Measurements from ENCODE around the gene C16orf89.

Gene C16orf89

GRCh38 chr16:5031601-5032000 is 34.2 kb downstream of the C16orf89 start:
- H3K27ac Mint-ChIP-seq = no peak overlapping the region
- peak overlapping the region; percentile 46 for H3K4me3 Mint-ChIP-seq
- H3K36me3 Mint-ChIP-seq = no peaks in the 10 kb centered on the region
- H3K27me3 Mint-ChIP-seq = no peaks in the 10 kb centered on the region
- peaks cover 19% of the 10 kb centered on the region for H3K4me1 Mint-ChIP-seq (ENCODE audit: low read depth)
- no peaks in the 10 kb centered on the region for H3K9me3 Mint-ChIP-seq (ENCODE audit: low read depth)

GRCh38 chr16:5030251-5030870 is 35.4 kb downstream of the C16orf89 start:
- Mint-ChIP-seq H3K4me3 (no peak overlapping the region), H3K36me3 (no peaks in the 10 kb centered on the region), H3K4me1 (ENCODE audit: low read depth) (peaks cover 19% of the 10 kb centered on the region), H3K27ac (no peak overlapping the region), H3K27me3 (no peaks in the 10 kb centered on the region), H3K9me3 (ENCODE audit: low read depth) (no peaks in the 10 kb centered on the region)

GRCh38 chr16:5028950-5029475 is 36.7 kb downstream of the C16orf89 start:
- Mint-ChIP-seq H3K9me3 (ENCODE audit: low read depth) (no peaks in the 10 kb centered on the region), H3K36me3 (no peaks in the 10 kb centered on the region), H3K4me1 (ENCODE audit: low read depth) (peaks cover 12% of the 10 kb centered on the region), H3K27me3 (no peaks in the 10 kb centered on the region), H3K27ac (no peak overlapping the region), H3K4me3 (no peak overlapping the region)

- H3K27me3 Mint-ChIP-seq = no peaks in the 10 kb centered on the region
- H3K27ac Mint-ChIP-seq = no peak overlapping the region
- H3K36me3 Mint-ChIP-seq = no peaks in the 10 kb centered on the region
- H3K4me1 Mint-ChIP-seq (ENCODE audit: low read depth) = peaks cover 7% of the 10 kb centered on the region
- no peaks in the 10 kb centered on the region for H3K9me3 Mint-ChIP-seq (ENCODE audit: low read depth)
- no peak overlapping the region for H3K4me3 Mint-ChIP-seq
Observed at GRCh38 chr16:5027575-5028235, 38.1 kb downstream of the C16orf89 start.

GRCh38 chr16:5027086-5027485 is 38.7 kb downstream of the C16orf89 start:
- H3K36me3 Mint-ChIP-seq = no peaks in the 10 kb centered on the region
- no peak overlapping the region for H3K4me3 Mint-ChIP-seq
- no peaks in the 10 kb centered on the region for H3K27me3 Mint-ChIP-seq
- H3K27ac Mint-ChIP-seq = no peak overlapping the region
- peaks cover 3% of the 10 kb centered on the region for H3K4me1 Mint-ChIP-seq (ENCODE audit: low read depth)
- H3K9me3 Mint-ChIP-seq (ENCODE audit: low read depth) = no peaks in the 10 kb centered on the region

- Mint-ChIP-seq H3K27me3 (no peaks in the 10 kb centered on the region), H3K4me1 (ENCODE audit: low read depth) (no peaks in the 10 kb centered on the region), H3K36me3 (no peaks in the 10 kb centered on the region), H3K9me3 (ENCODE audit: low read depth) (no peaks in the 10 kb centered on the region), H3K27ac (no peak overlapping the region), H3K4me3 (no peak overlapping the region)
Observed at GRCh38 chr16:5026664-5027063, 39.1 kb downstream of the C16orf89 start.

GRCh38 chr16:5025171-5025632 is 40.6 kb downstream of the C16orf89 start:
- H3K36me3 Mint-ChIP-seq = no peaks in the 10 kb centered on the region
- no peaks in the 10 kb centered on the region for H3K4me1 Mint-ChIP-seq (ENCODE audit: low read depth)
- H3K27me3 Mint-ChIP-seq = no peaks in the 10 kb centered on the region
- H3K4me3 Mint-ChIP-seq = no peak overlapping the region
- H3K27ac Mint-ChIP-seq = no peak overlapping the region
- no peaks in the 10 kb centered on the region for H3K9me3 Mint-ChIP-seq (ENCODE audit: low read depth)

- Mint-ChIP-seq H3K4me1 (ENCODE audit: low read depth) (no peaks in the 10 kb centered on the region), H3K27ac (no peak overlapping the region), H3K36me3 (no peaks in the 10 kb centered on the region), H3K9me3 (ENCODE audit: low read depth) (no peaks in the 10 kb centered on the region), H3K4me3 (no peak overlapping the region), H3K27me3 (peaks cover 2% of the 10 kb centered on the region)
Observed at GRCh38 chr16:5024632-5025031, 41.1 kb downstream of the C16orf89 start.

GRCh38 chr16:5022521-5022920 is 43.2 kb downstream of the C16orf89 start:
- Mint-ChIP-seq H3K9me3 (ENCODE audit: low read depth) (no peaks in the 10 kb centered on the region), H3K4me3 (no peak overlapping the region), H3K36me3 (no peaks in the 10 kb centered on the region), H3K27me3 (peaks cover 2% of the 10 kb centered on the region), H3K27ac (no peak overlapping the region), H3K4me1 (ENCODE audit: low read depth) (no peaks in the 10 kb centered on the region)

- Mint-ChIP-seq H3K27ac (no peak overlapping the region), H3K4me3 (no peak overlapping the region), H3K4me1 (ENCODE audit: low read depth) (no peaks in the 10 kb centered on the region), H3K9me3 (ENCODE audit: low read depth) (no peaks in the 10 kb centered on the region), H3K36me3 (no peaks in the 10 kb centered on the region), H3K27me3 (peaks cover 2% of the 10 kb centered on the region)
Observed at GRCh38 chr16:5020551-5020950, 45.2 kb downstream of the C16orf89 start.

- H3K36me3 Mint-ChIP-seq = no peaks in the 10 kb centered on the region
- H3K27ac Mint-ChIP-seq = no peak overlapping the region
- no peak overlapping the region for H3K4me3 Mint-ChIP-seq
- H3K9me3 Mint-ChIP-seq (ENCODE audit: low read depth) = no peaks in the 10 kb centered on the region
- H3K27me3 Mint-ChIP-seq = peaks cover 2% of the 10 kb centered on the region
- no peaks in the 10 kb centered on the region for H3K4me1 Mint-ChIP-seq (ENCODE audit: low read depth)
Observed at GRCh38 chr16:5019775-5020174, 46.0 kb downstream of the C16orf89 start.

- Mint-ChIP-seq H3K9me3 (ENCODE audit: low read depth) (no peaks in the 10 kb centered on the region), H3K4me3 (no peak overlapping the region), H3K4me1 (ENCODE audit: low read depth) (no peaks in the 10 kb centered on the region), H3K36me3 (no peaks in the 10 kb centered on the region), H3K27ac (no peak overlapping the region), H3K27me3 (peaks cover 2% of the 10 kb centered on the region)
Observed at GRCh38 chr16:5018793-5019192, 47.0 kb downstream of the C16orf89 start.

GRCh38 chr16:5017678-5017969 is 48.1 kb downstream of the C16orf89 start:
- no peaks in the 10 kb centered on the region for H3K36me3 Mint-ChIP-seq
- H3K4me1 Mint-ChIP-seq (ENCODE audit: low read depth) = no peaks in the 10 kb centered on the region
- no peak overlapping the region for H3K4me3 Mint-ChIP-seq
- no peak overlapping the region for H3K27ac Mint-ChIP-seq
- H3K27me3 Mint-ChIP-seq = peaks cover 2% of the 10 kb centered on the region
- H3K9me3 Mint-ChIP-seq (ENCODE audit: low read depth) = no peaks in the 10 kb centered on the region

GRCh38 chr16:5016967-5017677 is 48.6 kb downstream of the C16orf89 start:
- no peak overlapping the region for H3K4me3 Mint-ChIP-seq
- H3K9me3 Mint-ChIP-seq (ENCODE audit: low read depth) = no peaks in the 10 kb centered on the region
- H3K27me3 Mint-ChIP-seq = peaks cover 2% of the 10 kb centered on the region
- H3K4me1 Mint-ChIP-seq (ENCODE audit: low read depth) = no peaks in the 10 kb centered on the region
- H3K36me3 Mint-ChIP-seq = no peaks in the 10 kb centered on the region
- H3K27ac Mint-ChIP-seq = no peak overlapping the region

- Mint-ChIP-seq H3K27me3 (peaks cover 2% of the 10 kb centered on the region), H3K27ac (no peak overlapping the region), H3K4me3 (no peak overlapping the region), H3K36me3 (no peaks in the 10 kb centered on the region), H3K4me1 (ENCODE audit: low read depth) (no peaks in the 10 kb centered on the region), H3K9me3 (ENCODE audit: low read depth) (no peaks in the 10 kb centered on the region)
Observed at GRCh38 chr16:5015887-5016286, 49.9 kb downstream of the C16orf89 start.
